GM12892 (cell line): Measurements from ENCODE around the gene DCST1.

ENCODE experiments used
- POLR2A ChIP-seq: IDR thresholded peaks from 2 replicates; pipeline ENCODE4 v1.6.1; 2011; ENCODE audit warnings: low read depth, low read length, control low read depth
- POLR2AphosphoS5 ChIP-seq: IDR thresholded peaks from 2 replicates; pipeline ENCODE4 v1.6.1; 2011; ENCODE audit warnings: low read depth, low read length, control low read depth

DNA sequence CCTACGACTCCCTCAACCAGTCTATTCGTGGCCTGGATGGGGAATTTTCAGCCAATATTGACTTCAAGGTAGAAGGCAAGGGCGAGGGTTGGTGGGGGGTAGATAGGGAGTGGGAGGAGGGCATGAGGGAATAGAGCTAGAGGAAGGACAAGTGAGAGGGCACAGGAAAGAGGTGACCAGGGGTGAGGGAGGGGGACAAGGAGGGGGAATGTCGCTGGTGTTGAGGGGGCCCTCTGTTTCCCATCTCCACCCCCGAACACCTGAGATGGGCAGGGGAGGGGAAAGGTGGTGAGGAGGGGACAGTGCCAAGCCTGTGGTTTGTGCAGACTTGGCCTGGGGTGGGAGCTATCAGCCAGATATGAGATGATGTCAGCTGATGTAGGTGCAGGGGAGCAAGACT is 9.2 kb downstream of the DCST1 start:
- TF ChIP-seq POLR2A (no peak), POLR2AphosphoS5 (no peak)
